ES-I3 (cell line): ENCODE data around the gene TXNRD3.
"Not testable (repeated sequence)": the region's sequence is repeated elsewhere in the genome, so short reads cannot be mapped to it uniquely, and the experiment has no call there.

Experiments used
- H3K36me3 ChIP-seq: 2 replicates; pipeline ENCODE4 v1.6.1; 2013; ENCODE audit warnings: mild to moderate bottlenecking, low read length, control low read depth, moderate library complexity; ENCODE audit not compliant: insufficient read depth
- H3K4me1 ChIP-seq: 2 replicates; pipeline ENCODE4 v1.6.1; 2013; ENCODE audit warnings: mild to moderate bottlenecking, control low read depth, low read length; ENCODE audit not compliant: insufficient read depth
- H3K9ac ChIP-seq: 2 replicates; pipeline ENCODE4 v1.6.1; 2013; ENCODE audit warnings: low read depth, mild to moderate bottlenecking, low read length, moderate library complexity
- H3K9me3 ChIP-seq: 2 replicates; pipeline ENCODE4 v1.6.1; 2013; ENCODE audit warnings: mild to moderate bottlenecking, low read length, moderate library complexity; ENCODE audit not compliant: control insufficient read depth, insufficient read depth

The TXNRD3 gene

GRCh38 chr3:126613479-126614188 lies 41.3 kb downstream of the TXNRD3 start:
- no peaks in the 10 kb centered on the region for H3K4me1 ChIP-seq
- no peaks in the 10 kb centered on the region for H3K9me3 ChIP-seq
- no peak overlapping the region for H3K9ac ChIP-seq
- H3K36me3 ChIP-seq: no peaks in the 10 kb centered on the region

DNA sequence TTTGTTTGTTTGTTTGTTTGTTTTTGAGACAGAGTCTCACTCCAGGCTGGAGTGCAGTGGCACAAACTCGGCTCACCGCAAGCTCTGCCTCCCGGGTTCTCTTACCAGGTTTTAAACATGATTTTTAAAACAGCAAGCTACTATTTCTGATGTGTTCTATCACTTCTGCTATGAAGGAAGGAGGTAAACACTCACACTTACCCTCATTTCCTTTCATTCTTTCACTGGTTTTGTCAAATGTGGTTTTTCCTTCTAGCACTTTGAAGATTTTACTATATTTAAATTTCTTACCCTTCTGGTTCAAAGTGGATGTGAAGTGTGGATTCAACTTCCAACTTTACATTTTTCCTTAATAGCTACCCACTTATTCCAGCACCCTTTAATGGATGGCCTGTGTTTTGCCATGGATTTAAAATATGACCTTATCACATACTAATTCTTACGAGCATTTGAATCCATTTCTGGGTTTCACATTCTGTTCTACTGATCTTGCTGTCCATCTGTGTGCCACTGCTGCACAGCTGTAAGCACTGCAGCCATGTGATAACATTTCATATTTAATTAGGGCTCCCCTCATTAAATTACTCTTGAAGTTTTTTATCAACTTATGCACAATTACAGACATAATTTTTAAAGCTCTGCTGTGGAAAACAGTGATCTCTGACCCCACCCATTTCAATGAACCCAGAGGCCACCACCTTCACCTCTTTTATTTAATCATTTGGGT lies 42.3 kb downstream of the TXNRD3 start:
- Histone ChIP-seq H3K9me3 (no peaks in the 10 kb centered on the region), H3K36me3 (no peaks in the 10 kb centered on the region), H3K9ac (no peak overlapping the region), H3K4me1 (no peaks in the 10 kb centered on the region)

DNA sequence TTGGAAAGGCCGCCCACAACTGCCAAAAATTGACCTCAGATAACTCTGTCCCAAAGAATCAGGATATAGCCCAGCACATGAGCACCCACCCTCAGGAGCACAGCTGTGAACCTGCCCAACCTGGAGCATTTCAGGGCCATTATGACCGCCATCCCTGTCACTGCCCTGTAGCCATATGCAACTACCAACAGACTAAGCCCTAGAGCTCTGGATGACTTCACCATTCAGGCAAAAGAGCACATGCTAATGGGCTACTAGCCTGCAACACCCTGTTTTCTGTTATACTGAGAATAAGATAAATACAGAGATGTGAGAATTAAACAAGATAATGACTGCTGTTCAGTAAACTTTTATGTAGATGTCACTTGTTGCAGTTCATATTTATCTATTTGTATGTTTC lies 45.0 kb downstream of the TXNRD3 start:
- Histone ChIP-seq H3K4me1 (peaks cover 3% of the 10 kb centered on the region; the same call in 1 of the 2 replicates), H3K9me3 (no peaks in the 10 kb centered on the region), H3K9ac (no peak overlapping the region), H3K36me3 (no peaks in the 10 kb centered on the region)

- no peaks in the 10 kb centered on the region for H3K9me3 ChIP-seq
- H3K9ac ChIP-seq: no peak overlapping the region
- H3K36me3 ChIP-seq: no peaks in the 10 kb centered on the region
- H3K4me1 ChIP-seq: peaks cover 3% of the 10 kb centered on the region; the same call in 1 of the 2 replicates
These were observed 47.6 kb downstream of the TXNRD3 start for GRCh38 chr3:126607214-126607908.

DNA sequence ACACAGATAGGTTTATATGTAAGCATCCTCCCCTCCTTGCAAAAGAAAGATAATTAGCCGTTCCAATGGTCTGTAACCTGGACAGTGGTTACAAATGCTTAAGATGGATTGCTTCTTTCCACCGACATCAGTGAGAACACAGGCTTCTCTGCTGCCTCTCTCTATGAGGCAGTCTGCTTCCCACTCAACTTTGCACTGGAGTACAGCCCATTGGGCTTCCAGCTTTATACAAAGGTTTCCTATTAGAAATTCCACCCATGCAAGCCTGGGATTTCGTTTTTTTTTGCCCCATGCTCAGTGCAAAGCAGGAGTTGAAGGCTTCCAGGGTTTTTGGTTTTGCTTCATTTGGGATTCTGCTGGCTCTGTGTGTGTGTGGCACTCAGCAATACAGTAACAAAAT lies 48.9 kb downstream of the TXNRD3 start:
- peaks cover 3% of the 10 kb centered on the region; the same call in 1 of the 2 replicates for H3K4me1 ChIP-seq
- no peak overlapping the region for H3K9ac ChIP-seq
- no peaks in the 10 kb centered on the region for H3K36me3 ChIP-seq
- H3K9me3 ChIP-seq: no peaks in the 10 kb centered on the region

DNA sequence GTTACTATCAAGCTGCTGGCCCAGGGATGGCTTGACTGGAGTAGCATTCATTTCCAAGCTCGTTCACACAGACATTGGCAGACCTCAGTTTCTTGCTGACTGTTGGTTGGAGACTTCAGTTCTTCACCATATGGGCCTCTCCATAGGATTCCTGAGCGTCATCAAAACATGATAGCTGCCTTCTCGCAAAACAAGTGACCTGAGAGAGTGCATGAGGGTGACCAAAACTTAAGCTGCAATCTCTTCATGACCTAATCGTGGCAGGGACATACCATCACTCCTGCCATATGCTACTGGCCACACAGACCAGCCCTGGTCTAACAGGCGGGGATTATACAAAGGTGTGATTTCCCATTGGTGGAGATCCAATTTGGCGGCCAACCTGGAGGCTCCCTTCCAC lies 50.2 kb downstream of the TXNRD3 start:
- H3K4me1 ChIP-seq: peaks cover 3% of the 10 kb centered on the region; the same call in 1 of the 2 replicates
- H3K36me3 ChIP-seq: no peaks in the 10 kb centered on the region
- no peaks in the 10 kb centered on the region for H3K9me3 ChIP-seq
- H3K9ac ChIP-seq: no peak overlapping the region

DNA sequence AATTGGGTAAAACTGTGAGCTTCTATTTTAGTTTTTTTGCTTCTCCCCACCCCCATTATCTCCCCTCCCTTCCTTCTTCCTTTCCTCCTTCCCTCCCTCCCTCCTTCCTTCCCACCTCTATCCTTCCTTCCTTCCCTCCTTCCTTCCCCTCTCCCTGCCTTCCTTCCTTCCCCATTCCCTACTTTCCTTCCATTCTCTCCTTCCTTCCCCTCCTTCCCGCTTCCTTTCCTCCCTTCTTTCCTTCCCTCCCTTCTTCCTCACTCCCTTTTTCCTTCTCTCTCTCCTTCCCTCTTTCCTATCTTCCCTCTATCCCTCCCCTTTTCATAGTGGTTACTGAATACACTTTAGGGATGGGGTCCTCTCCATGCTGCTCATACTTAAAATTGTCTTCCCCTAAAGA lies 55.8 kb downstream of the TXNRD3 start:
- Histone ChIP-seq H3K4me1 (no peaks in the 10 kb centered on the region), H3K36me3 (no peaks in the 10 kb centered on the region)

GRCh38 chr3:126595479-126595878 lies 59.4 kb downstream of the TXNRD3 start:
- not testable (repeated sequence) for H3K4me1 ChIP-seq, H3K36me3 ChIP-seq, H3K9me3 ChIP-seq, H3K9ac ChIP-seq

More for the DNA sequence above, 55.8 kb downstream of the TXNRD3 start:
- Histone ChIP-seq H3K9me3 (no peaks in the 10 kb centered on the region), H3K9ac (no peak overlapping the region)

DNA sequence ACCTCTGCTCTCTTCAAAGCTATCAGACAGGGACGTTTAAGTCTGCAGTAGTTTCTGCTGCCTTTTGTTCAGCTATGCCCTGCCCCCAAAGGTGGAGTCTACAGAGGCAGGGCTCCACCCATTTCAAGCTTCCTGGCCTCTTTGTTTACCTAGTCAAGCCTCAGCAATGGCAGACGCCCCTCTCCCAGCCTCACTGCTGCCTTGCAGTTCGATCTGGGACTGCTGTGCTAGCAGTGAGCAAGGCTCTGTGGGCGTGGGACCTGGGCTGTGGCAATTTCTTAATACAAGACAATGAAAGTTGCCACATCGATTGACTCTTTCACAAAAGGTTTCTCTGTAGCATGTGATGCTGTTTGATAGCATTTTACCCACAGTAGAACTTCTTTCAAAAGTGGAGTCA lies 63.4 kb downstream of the TXNRD3 start:
- H3K36me3 ChIP-seq, H3K9me3 ChIP-seq, H3K9ac ChIP-seq, H3K4me1 ChIP-seq: not testable (repeated sequence)

DNA sequence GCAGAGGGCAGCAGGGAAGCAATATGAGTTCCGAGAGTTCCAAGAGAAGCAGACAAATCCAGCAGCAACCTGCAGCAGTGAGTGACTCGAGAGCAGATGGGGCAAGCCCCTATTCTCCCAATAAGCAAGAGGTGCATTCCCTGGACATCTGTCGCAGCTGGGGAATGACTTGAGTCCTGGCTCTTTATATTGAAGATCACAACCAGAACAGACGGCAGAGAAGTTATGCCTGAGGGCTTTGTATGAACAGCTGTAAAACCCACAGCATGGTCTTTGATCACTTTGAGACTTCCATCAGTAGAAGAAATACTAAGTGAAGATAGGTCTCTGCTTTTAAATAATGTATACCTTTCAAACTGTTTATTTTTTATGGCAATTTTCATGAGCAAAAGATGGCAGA lies 72.6 kb downstream of the TXNRD3 start:
- H3K4me1 ChIP-seq: no peaks in the 10 kb centered on the region
- no peak overlapping the region for H3K9ac ChIP-seq
- no peaks in the 10 kb centered on the region for H3K36me3 ChIP-seq
- no peaks in the 10 kb centered on the region for H3K9me3 ChIP-seq

DNA sequence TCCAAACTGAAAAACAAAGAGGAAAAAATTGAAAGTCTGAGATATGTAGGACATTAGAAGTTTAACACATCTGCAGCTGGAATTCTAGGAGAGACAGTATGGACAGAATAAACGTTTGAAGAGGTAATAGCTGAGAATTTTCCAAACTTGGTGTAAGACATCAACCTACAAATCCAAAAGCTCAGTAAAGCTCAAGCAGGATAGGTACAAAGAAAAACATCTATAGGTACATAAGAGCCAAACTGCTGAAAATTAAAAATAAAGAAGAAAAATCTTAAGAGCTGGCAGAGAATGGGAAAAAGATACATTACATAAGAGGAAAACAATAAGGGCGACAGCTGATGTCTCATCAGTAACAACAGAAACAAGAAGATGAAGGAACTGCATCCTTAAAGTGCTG lies 73.4 kb downstream of the TXNRD3 start:
- Histone ChIP-seq H3K4me1 (no peaks in the 10 kb centered on the region), H3K36me3 (no peaks in the 10 kb centered on the region), H3K9ac (no peak overlapping the region), H3K9me3 (no peaks in the 10 kb centered on the region)

DNA sequence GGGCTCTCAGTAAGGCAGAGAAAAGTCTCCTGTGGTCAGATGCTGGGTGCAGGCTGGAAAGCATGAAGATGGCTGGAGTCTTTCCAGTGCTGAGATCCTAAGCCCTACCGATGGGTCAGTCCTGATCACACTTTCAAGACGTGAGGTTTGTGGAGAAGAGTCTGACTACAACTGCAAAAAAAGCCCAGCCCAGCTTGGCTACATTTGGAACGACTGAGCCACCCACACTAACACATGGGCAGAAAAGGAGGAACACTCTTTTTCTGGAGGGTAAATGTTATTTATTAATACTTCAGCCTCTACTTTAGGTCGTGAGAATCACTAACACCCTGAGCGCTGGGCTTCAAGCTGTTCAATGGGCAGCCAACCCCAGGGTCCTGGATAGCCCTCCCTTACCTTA lies 74.2 kb downstream of the TXNRD3 start:
- Histone ChIP-seq H3K9ac (no peak overlapping the region), H3K9me3 (no peaks in the 10 kb centered on the region), H3K4me1 (no peaks in the 10 kb centered on the region), H3K36me3 (no peaks in the 10 kb centered on the region)

GRCh38 chr3:126578702-126579101 lies 76.2 kb downstream of the TXNRD3 start:
- Histone ChIP-seq H3K9me3 (no peaks in the 10 kb centered on the region), H3K36me3 (no peaks in the 10 kb centered on the region), H3K4me1 (no peaks in the 10 kb centered on the region), H3K9ac (no peak overlapping the region)

GRCh38 chr3:126577261-126577660 lies 77.7 kb downstream of the TXNRD3 start:
- no peaks in the 10 kb centered on the region for H3K36me3 ChIP-seq
- H3K4me1 ChIP-seq: no peaks in the 10 kb centered on the region
- H3K9me3 ChIP-seq: no peaks in the 10 kb centered on the region
- H3K9ac ChIP-seq: no peak overlapping the region
